HFF-Myc (cell line): ENCODE results near the gene PPP1R16B.

Experiments
- DNase-seq: peaks from one replicate; pipeline ENCODE4 v3.0.0-alpha.2; 2011; ENCODE audit warnings: low read depth; ENCODE audit errors: extremely low read depth
- H3K4me3 ChIP-seq: replicated peaks from 2 replicates; pipeline ENCODE4 v1.5.1; 2011; ENCODE audit warnings: low read depth, mild to moderate bottlenecking, control low read depth, low read length
- TF ChIP-seq, protein P1 (sequence below): IDR thresholded peaks from 2 replicates; pipeline ENCODE4 v1.5.1; 2012; ENCODE audit warnings: mild to moderate bottlenecking, low read depth, low read length, control low read depth; ENCODE audit errors: missing control alignments

Gene PPP1R16B

GRCh38 chr20:38873050-38873581, 67.6 kb downstream of the PPP1R16B start:
- TF ChIP-seq, protein P1, sequence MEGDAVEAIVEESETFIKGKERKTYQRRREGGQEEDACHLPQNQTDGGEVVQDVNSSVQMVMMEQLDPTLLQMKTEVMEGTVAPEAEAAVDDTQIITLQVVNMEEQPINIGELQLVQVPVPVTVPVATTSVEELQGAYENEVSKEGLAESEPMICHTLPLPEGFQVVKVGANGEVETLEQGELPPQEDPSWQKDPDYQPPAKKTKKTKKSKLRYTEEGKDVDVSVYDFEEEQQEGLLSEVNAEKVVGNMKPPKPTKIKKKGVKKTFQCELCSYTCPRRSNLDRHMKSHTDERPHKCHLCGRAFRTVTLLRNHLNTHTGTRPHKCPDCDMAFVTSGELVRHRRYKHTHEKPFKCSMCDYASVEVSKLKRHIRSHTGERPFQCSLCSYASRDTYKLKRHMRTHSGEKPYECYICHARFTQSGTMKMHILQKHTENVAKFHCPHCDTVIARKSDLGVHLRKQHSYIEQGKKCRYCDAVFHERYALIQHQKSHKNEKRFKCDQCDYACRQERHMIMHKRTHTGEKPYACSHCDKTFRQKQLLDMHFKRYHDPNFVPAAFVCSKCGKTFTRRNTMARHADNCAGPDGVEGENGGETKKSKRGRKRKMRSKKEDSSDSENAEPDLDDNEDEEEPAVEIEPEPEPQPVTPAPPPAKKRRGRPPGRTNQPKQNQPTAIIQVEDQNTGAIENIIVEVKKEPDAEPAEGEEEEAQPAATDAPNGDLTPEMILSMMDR, result no peak
- DNase-seq, result no peak
- no peak overlapping the region for H3K4me3 ChIP-seq

- TF ChIP-seq, protein P1, result no peak
- no peak for DNase-seq
- H3K4me3 ChIP-seq, result no peak overlapping the region
These were observed 69.1 kb downstream of the PPP1R16B start for GRCh38 chr20:38874460-38875174.

DNA sequence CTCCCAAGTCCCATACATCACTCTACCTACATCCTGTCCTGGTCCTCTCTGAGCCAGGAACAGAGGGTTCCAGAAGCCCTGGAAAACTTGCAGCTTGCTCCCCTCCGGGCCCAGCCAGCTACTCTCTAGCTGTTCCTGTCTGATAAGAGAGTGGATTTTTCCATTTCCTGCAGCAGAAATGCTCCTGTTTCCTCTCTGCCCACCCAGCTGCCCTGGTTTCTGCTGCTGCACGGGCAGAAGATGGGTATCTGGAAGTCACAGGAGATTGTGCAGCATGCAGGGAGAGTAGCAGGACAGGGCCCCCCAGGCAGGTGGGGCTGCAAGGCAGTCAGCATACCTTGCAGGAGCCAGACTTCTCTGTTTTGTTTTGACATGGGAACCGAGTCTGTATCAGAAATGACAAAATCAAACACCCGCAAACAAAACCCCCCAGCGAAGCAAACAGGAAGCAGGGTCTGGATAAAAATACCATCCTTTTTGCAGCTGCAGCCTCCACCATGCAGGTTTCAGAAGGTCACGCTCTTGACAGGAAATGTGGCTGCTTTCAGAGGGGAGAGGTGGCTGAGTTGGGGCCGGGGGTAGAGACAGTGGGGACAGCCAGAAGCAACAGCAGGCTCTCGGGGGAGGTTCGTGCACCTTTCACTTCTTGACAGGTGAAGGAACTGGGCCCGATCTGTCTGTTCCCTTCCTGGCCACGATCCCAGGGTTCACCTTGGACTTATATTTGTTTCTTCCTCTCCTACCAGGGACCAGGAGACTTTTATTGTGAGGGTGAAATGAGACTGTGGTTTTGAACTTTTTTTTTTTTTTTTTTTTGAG, 69.9 kb downstream of the PPP1R16B start:
- H3K4me3 ChIP-seq, result no peak overlapping the region
- TF ChIP-seq, protein P1, result no peak
- DNase-seq, result no peak

DNA sequence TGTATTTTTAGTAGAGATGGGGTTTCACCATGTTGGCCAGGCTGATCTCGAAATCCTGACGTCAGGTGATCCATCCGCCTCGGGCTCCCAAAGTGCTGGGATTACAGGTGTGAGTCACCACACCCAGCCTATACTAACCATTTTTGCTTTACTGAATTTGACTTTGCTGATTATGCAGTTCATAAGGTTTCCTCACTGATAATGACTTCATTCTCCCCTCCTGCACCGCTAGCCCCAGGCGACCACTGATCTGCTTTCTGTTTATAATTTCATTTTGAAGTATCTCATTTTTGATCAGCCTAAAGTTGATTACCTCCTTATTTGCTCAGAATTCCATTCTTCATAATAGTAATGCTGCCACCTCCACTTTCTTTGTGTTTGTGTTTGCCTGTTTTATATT, 72.0 kb downstream of the PPP1R16B start:
- TF ChIP-seq, protein P1, result no peak
- no peak for DNase-seq
- no peak overlapping the region for H3K4me3 ChIP-seq

DNA sequence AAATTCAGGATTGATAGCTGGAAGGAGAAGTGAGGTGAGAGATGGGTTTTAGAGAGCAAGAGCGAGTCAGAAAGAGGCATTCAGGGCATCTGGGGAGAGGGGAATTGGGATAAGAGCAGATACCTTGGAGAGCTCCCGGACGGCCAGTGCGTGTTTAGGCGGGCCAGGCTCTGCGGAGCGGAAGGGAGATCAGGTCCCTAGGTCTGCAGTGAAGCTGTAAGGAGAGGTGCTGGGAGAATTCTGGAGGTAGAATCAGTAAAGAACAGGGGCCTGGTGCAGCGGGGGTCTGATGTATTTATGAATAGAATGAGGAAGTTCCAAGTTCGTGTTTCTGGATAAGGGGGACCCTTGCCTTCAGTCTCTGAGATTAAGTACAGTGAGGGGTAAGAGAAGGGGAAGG, 73.4 kb downstream of the PPP1R16B start:
- TF ChIP-seq, protein P1, result no peak
- DNase-seq, result no peak
- no peak overlapping the region for H3K4me3 ChIP-seq

DNA sequence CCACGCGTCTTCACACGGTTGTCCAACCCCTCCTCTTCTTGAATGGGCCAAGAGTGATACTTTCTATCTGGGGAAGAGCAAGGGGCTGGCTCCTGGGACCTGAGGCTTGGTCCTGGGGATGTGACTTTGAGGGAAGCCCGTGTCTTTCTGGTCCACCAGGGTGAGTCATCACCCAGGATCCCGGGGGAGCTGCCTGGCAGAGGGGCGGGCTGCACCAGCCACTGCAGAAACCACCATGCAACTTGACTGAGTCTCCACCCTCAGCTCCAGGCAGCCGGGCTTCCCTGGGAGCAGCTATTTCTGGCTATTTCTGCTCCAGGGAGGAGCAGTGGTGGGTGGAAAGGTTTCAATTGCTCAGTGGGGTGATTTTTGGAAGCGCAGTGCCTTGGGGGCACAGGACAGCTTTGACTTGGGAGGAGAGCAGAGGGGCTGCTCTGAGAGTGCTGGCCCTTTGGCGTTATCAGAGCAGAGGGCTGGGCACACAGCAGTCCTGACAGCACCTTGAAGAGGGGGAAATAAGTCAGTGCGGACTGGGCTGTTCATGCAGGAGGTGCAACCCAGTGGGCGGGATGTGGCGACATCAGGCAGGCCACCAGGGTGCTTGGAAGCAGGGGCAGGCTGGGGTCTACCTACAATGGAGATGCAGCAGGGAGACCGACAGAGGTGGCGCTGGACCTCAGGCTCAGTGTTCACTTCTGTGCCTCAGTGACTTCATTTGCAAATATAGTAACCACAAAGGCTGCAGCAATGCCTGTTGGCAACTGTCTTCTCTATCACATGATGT, 75.6 kb downstream of the PPP1R16B start:
- no peak overlapping the region for H3K4me3 ChIP-seq
- no peak for DNase-seq
- TF ChIP-seq, protein P1, result no peak
